DND-41 (cell line): ENCODE measurements around the gene DNAH3.

Source experiments
- CTCF ChIP-seq: IDR thresholded peaks from 2 replicates; pipeline ENCODE4 v1.5.1; 2012; ENCODE audit warnings: borderline replicate concordance, low read length, moderate library complexity, mild to moderate bottlenecking; ENCODE audit not compliant: poor library complexity, severe bottlenecking; ENCODE audit errors: extremely low read depth
- EZH2 ChIP-seq: IDR thresholded peaks from 3 replicates; pipeline ENCODE4 v1.6.1; 2012; ENCODE audit warnings: borderline replicate concordance, low read depth, mild to moderate bottlenecking, moderate library complexity, low read length, inconsistent platforms; ENCODE audit not compliant: severe bottlenecking

- TF ChIP-seq EZH2 (no peak), CTCF (no peak)
Observed at GRCh38 chr16:21150375-21151001, at the start of gene DNAH3.
